Stimulated activated CD4-positive, alpha-beta T cell treated with anti-CD3 and anti-CD28 coated beads, TNF-alpha, amount 100 ng/mL, for 4 hours (primary cell): ENCODE data around the gene LRRC72.
"Not testable (repeated sequence)": the region's sequence is repeated elsewhere in the genome, so short reads cannot be mapped to it uniquely, and the experiment has no call there.

ENCODE experiments used
- DNase-seq, 3 experiments: peaks; one replicate each; pipeline ENCODE4 v3.0.0-alpha.2; 2020; ENCODE audit warnings: low read depth in 3 of 3

The LRRC72 gene

DNA sequence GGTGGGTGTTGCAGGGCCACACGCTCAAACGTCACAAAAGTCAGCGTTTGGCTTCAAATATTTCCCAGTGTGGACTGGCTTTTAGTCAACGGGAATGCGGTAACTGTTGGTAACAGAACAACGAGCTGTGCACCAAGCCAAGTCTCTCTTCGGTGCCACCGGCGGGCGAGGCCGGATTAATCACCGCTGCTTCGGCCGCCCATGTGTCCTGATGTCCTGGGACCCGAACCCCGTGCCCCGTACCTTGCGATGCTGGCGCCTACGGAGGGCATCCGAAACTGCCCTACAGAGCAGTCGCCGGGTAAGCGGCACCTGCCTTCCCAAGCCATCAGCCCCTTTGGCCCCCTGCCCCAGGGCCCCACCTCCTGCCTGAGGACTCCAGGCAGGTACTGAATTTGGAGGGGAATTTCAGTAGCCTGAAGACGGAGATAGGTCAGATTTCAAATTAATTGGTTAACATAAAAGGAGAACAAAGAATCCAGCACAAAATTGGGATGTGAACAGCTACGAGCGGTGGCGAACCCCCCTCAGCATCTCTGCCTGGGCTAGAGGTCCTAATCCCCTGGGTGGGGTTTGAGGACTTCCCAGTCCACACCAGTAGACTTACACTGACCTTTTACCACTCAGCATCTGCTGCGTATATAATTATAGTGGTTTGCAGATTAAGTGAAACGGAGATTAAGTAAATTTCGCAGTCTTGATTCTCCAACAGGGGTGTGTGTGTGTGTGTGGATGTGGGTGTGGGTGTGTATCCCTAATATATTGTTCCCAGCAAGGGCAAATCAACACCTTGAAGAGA is at the start of gene LRRC72:
LRRC72 (plus strand) TSS at position 84 of the 799 bp plus-strand sequence; CDS start at position 212, 128 bp downstream.
- DNase-seq: no peak

DNA sequence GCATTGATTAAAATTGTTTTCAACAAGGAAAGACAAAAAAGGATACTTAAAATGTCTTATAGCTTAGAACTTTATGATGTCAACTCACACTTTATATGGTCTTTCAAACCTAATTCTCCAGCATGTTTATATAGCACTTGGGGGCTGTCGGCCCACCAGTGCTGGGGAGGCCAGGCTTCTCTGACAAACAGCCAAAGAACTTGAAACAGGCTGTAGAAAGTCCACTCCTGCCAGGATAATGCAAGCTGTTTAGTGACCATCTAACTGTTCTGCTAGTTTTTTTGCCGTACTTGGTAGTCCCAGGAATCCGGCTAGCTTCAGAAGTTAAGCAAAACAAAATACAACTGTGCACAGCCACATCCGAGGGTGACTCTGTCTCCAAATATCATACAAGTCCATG is 47.5 kb upstream of the LRRC72 start:
- no peak for DNase-seq

DNA sequence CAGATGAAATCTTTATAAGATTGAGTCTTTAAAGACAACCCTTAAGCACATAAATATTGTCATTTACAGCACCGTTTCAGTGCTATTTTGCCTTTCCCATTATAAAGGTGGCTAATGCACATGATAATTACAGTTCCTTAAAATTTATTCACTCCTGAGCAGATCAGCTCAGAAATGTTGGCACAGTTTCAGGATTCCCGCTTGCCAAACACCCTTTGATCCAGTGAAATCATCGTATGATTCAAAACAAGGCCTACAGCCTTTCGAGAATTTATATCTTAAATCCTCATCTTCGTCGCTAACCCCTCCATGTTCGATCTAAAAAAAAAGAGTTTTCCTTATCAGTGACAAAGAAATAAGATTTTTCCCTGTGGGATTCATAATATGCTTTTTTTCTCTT is 47.0 kb upstream of the LRRC72 start:
- no peak for DNase-seq

DNA sequence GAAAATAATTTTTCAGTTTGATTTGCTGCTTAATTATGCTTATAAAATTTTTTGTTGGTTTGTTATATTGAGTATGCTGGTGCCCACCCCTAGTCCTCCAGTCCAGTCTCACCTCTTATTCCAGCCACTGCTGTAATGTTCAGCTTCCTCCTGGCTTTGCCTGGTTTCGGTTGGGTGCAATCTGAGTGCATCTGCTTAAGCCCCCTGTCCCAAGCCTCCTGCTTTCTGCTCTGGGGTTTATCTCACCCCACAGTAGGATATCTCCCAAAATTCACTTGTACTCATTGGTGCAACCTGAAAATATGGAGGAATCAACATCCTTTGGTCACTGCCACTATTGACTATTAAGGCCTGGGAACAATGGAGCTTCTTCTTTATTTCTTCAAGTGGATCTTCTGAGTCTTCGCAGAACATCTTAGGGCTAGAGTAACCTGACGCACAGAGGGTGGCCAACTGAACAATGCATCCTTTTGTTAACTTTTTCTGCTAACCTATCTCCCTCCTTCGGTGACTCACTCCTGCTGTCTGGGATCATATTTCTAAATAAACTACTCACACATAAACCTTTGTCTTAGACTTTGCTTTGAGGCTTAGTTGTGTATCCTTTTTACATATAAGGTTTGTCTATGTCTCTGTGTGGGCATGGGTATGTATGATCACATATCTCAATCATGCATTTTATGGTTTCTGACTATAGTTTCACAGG is 42.0 kb upstream of the LRRC72 start:
- DNase-seq: no peak

DNA sequence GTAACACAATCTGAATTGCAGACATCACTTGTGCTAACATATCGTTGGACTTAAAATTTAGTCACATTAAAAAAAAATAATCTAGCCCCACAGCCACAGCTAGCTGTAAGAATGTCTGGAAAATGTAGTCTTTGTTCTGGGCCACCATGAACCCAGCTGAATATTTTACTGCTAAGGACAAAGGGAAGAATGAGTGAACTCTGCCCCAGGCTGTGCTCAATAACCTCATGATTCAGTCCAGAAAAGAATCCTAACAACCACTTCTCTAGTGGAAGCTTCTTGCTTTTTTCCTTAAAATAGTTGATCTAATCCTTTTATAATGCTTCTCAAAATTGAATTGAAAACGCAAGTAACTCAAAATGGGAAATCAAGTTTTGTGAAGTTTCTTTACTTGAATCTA is 35.5 kb upstream of the LRRC72 start:
- DNase-seq: no peak

DNA sequence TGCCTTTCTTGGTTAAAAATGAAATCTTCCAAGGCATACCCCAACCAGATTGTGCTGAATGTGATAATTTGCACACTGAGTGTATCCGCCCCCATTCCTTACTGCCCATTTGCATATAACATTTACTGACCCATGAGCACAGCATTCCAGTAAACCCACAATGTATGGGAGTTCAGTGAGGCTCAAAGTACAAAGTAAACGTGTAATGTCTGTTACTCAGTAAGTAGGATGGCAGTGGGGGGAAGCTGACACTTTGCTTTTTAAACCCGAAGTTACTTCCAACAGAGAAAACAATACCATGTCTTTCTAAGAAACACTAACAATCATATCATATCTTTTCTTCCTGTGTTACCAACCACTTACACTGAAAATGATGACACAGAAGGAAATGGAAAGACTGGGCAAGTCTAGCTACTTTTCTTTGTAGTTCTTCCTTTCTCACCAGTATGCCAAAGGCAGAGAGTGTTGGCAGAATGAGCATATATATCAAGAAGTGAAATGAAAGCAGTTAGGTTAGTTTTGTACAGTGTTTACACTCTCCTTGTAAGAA is 34.0 kb upstream of the LRRC72 start:
- DNase-seq: no peak

DNA sequence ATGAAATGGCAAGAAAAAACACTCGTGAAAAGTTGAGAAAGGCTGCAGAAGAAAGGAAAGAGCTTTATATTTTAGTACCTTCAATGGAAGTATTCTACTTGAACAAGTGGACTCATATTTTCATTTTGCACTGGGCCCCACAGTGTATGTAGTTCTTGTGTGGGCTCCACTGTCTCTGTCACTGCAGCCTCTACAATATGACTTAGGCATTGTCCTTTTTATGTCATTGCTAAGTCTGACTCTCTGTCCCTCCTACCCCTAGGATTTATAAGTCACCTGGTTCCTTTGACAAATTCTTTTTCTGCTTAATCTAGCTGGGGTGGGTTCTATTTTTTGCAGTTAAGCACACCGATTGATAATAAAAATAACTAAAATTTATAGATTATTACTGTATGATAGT is 33.4 kb upstream of the LRRC72 start:
- no peak for DNase-seq

DNA sequence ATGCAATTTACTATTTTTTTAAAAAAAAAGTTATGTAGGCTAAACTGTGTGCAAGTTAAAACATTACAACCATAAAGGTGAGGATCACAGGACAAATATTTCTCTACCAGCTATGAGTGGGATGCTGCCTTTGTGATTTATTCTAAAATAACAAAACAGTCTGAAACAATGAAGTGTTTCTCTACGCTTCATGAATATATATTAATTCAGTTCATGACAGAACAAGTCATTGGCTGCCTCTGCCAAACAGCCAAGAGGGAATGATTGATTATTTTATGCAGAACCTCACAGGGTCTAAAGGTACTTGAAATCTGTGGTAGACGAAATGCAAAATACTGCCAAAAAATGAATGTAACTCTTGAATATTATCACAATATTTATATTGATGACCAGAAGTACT is 32.1 kb upstream of the LRRC72 start:
- no peak for DNase-seq

DNA sequence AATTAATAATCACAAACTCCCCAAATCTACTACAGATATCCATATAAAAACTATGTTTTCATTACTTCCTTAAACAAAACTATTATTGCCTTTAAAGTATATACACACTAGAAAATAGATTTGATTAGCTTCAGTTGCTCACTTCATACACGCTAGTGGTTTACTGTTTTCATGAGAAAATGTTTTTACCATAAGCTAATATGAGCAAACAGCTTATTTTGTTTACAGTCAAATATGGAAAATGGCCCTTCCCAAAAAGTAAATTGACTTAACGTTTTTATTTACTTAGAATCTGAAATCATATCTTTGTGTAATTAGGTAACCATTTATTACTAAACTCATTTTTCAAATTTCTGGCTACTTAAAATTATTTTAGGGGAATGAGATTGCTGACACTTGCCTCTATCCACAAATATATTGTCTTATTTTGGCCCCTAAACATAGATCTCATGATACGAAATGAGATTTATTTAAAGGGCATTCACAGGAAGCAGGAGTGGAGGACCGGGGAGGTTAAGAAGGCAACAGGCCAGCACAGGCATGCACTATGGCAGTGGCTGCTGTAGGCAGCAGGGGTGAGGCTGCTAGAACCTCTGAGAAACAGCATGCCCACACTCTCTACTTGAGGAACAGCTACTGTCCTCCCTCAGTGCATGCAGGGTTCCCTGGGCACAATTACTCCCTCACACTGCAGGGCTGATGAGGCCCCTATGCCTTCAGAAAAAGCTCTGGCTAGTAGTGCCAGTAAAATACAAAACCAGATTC is 31.5 kb upstream of the LRRC72 start:
- DNase-seq: no peak

DNA sequence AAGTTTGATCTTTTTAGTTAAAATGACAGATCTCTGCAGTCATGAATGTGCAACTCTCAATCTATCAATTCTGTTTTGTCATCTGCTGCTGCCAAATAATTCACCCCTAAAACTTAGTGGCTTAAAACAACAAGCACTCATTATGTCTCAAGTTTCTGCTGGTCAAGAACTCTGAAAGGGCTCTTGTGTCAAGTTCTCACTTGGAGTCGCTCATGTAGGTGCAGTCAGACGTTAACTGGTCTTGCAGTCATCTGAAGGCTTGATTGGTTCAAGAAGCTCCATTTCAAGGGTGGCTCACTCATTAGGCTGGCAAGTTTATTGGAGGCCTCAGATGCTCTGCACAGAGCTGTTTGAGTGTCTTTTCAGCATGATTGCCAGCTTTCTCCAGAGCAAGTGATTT is 28.5 kb upstream of the LRRC72 start:
- no peak for DNase-seq

DNA sequence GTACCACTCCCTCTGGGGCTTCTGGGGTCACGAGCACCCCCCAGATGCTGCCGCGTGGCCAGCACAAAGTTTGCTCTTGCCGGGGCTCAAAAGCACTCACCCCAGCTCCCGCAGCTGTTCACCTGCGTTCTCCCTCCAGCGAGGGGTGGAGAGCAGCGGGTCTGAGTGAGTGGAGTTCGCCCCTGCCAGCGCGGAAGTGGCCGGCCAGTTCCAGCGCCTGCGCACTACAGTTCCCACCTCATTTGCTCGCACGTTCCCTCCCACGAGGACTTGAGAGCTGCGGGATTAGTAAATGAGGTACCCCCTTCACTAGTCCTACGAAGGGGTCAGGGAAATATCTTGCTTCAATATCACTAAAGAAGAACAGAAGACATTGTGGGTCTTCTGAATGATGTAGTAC is 24.3 kb upstream of the LRRC72 start:
- no peak for DNase-seq

DNA sequence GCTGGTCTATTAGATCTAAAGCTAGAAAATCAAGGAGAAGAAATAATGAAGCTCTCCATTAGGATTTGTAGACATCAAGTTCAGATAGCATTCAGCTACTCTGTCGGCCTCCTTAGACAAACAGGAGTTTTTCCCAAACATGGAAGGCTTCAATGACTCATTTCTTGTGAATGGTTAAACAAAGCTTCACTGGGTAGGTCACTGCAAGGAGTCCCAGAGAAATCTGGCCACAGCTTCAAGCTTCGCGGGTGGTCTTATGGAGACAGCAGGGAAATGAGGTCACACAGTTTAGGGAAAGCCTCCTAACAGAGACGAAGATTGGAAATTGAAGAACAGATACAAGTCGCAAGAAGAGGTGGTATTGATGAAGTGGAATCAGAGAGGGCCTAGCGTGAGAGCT is 22.6 kb upstream of the LRRC72 start:
- no peak for DNase-seq

DNA sequence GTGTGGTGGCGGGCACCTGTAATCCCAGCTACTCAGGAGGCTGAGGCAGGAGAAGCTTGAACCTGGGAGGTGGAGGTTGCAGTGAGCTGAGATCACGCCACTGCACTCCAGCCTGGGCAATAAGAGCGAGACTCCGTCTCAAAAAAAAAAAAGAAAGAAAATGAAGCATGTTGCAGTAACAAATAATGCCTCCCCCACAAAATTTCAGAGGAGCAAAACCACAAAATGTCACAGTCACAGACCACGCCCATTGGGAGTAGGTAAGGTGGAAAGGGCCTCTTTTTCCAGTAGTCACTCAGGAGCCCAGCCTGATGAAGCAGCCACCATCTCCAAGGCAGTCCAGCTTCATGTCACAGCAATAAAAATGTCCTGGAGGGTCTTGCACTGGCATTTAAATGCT is 20.2 kb upstream of the LRRC72 start:
- DNase-seq: not testable (repeated sequence)

DNA sequence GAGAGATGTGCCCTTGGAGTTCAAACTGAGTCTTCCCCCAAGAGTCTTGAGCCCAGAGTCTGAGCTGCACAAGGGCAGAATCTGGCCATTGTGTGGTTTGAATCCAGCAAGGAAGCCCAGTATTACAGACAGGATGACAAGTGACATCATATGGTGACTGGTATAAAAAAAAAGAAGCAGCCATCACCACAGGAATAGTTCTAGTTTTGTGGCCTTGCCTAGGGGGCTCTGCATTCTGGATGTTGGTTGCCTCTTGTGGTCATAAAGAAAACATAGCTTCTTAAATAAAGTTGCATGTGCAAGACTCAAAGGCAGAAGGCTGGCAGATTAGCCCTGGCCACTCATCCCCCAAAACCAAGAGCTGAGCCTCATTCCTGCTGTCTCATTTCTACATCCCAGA is 16.8 kb upstream of the LRRC72 start:
- no peak for DNase-seq

DNA sequence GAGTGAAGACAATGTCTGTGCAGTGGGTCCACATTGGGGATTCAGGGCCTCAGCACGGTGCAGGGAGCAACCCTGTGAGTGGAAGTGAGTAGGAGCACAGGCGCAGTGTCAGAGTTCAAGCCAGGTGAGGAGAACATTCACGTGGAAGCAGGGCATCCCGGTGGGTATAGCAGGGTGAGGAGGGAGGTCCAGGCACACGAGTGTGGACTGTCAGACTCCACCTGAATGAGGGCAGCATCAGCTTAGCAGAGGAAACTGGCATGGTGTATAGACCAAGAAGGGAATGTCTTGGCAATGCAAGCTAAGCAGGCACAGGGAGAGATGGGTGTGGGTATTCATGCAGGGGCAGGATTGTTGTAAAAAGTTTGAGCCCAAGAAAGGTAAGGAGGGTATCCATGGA is 15.3 kb upstream of the LRRC72 start:
- no peak for DNase-seq

DNA sequence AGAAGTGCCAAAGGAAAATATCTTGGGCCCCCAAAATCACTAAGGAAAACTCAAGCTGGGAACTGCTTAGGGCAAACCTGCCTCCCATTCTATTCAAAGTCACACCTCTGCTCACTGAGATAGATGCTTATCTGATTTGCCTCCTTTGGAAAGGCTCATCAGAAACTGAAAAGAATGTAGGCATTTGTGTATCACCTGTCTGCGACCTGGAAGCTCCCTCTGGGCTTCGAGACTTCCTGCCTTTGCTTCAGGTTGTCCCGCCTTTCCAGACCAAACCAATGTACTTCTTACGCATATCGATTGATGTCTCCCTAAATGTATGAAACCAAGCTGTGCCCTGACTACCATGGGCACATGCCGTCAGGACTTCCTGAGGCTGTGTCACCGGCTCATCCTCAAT is 14.5 kb upstream of the LRRC72 start:
- no peak for DNase-seq

DNA sequence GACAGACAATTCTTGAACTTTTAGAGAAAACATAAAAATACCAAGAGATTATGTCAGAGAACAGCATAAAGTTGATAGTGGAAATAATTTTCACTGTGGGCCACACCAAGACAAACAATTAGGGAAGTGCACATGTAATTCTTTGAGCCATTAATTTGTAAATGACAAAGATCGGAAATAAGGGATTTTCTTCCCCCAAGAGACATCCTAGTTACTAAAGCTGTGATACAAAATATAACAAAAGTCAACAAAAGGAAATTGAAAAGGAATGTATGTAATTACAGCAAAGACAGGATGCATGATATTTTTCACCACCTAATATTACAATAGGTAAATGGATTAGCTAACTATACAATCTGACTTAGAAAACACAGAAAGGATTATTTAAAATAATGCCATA is 12.4 kb upstream of the LRRC72 start:
- DNase-seq: no peak

DNA sequence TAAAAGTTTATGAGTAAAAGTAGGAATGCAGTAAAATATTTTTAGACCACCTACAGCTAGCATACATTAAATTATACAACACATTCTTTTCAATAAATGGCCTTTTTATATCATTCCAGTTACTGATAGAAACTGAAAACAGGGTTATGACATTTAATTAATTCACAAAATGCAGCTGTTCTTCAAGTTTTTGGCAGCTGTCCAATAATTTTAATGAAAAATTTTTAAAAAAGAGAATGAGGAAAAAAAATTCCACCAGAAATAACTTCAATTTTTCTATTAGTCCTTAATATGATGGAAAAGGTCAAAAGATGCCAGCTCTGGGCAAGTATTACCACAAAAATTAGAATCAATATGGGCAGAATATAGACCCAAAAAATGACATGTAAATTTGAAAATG is 11.9 kb upstream of the LRRC72 start:
- no peak for DNase-seq

DNA sequence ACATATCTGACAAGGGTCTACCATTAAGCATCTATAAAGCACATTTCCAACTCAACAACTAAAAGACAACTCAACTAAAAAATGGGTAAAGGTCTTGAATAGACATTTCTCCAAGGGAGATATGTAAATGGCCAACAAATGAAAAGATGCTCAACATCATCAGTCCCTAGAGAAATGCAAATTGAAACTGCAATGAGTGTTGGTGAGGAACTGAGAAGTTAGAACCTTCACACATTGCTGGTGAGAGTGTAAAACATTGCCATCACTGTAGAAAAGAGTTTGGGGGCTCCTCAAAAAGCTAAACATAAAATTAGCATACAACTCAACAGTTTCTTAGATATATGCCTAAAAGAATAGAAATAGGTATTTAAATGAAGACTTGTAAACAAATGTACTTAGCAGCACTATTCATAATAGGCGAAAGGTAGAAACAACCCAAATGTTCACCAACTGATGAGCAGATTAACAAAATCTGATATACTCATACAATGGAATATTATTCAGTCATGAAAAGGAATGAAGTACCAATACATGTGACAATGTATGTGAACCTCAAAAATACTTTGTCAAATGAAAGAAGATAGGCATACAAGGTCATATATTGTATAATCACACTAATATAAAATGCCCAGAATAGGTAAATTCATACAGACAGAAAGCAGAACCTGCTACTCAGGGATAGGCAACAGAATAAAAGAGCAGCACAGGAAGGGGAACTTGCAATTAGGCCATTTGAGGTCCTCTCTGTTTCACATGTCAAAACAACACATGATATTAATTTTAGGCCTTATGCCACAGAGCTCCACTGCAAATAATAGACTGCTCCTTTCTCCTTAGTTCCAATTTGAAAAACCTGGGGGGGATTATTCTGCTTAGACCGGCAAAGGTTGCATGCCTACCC is 10.6 kb upstream of the LRRC72 start:
- no peak for DNase-seq

DNA sequence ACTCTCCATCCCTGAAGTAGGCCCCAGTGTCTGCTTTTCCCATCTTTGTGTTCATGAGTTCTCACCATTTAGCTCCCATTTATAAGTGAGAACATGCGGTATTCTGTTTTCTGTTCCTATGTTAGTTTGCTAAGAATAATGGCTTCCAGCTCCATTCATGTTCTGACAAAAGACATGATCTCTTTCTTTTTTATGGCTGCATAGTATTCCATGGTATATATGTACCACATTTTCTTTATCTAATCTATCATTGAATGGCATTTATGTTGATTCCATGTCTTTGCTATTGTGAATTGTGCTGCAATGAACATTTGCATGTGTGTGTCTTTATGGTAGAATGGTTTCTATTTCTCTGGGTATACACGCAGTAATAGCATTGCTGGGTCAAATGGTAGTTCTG is 6.6 kb upstream of the LRRC72 start:
- DNase-seq: not testable (repeated sequence)

DNA sequence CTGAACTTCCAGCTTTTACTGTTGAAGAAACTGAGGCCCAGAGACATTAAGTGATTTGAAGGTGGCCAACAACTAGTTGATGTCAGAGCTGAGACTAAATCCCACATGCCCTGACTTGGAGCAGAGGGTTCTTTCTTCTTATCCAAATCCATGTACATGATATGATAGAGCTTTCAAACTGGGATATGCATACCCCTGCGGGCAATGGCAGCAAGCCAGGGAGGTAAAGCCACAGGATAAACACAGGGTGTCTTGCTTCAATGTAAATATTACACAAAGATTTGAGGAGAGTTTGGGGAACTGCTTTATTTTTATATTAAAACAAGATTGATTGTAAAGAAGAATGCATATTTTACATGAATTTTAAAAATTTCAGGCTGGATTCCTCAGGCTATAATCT is 2.3 kb upstream of the LRRC72 start:
- no peak for DNase-seq
